KMS-11 (cell line): ENCODE data around the gene MID1IP1.

Experiments used
- H2AFZ ChIP-seq: fragments of 200-600 bp; sonication (generic); 2 replicates; pipeline ENCODE4 v1.6.1; 2016; ENCODE audit warnings: antibody characterized with exemption, mixed run types, low read depth
- H3K27ac ChIP-seq: fragments of 200-600 bp; sonication (generic); 2 replicates; pipeline ENCODE4 v1.6.1; 2016; ENCODE audit warnings: mild to moderate bottlenecking, mixed run types
- H3K27me3 ChIP-seq: fragments of 200-600 bp; sonication (generic); 2 replicates; pipeline ENCODE4 v1.6.1; 2017; ENCODE audit warnings: mild to moderate bottlenecking, low read depth, mixed run types, moderate library complexity; ENCODE audit not compliant: insufficient read depth
- H3K36me3 ChIP-seq: fragments of 200-600 bp; sonication (generic); 2 replicates; pipeline ENCODE4 v1.6.1; 2017; ENCODE audit warnings: mild to moderate bottlenecking, mixed run types; ENCODE audit not compliant: insufficient read depth
- H3K4me1 ChIP-seq: fragments of 200-600 bp; sonication (generic); 2 replicates; pipeline ENCODE4 v1.6.1; 2016; ENCODE audit warnings: mild to moderate bottlenecking, low read depth, mixed run types; ENCODE audit not compliant: poor library complexity, severe bottlenecking
- H3K4me2 ChIP-seq: fragments of 200-600 bp; sonication (generic); 2 replicates; pipeline ENCODE4 v1.7.0; 2016; ENCODE audit warnings: mild to moderate bottlenecking, mixed run types
- H3K4me3 ChIP-seq: fragments of 200-600 bp; sonication (generic); IDR thresholded peaks from 2 replicates; pipeline ENCODE4 v1.6.1; 2017; ENCODE audit warnings: low read depth, low read length, mixed read lengths; ENCODE audit not compliant: insufficient read depth
- H3K79me2 ChIP-seq: fragments of 200-600 bp; sonication (generic); 2 replicates; pipeline ENCODE4 v1.6.1; 2016; ENCODE audit warnings: low read depth, mixed run types; ENCODE audit not compliant: insufficient read depth
- H3K9ac ChIP-seq: fragments of 200-600 bp; sonication (generic); 2 replicates; pipeline ENCODE4 v1.6.1; 2016; ENCODE audit warnings: mild to moderate bottlenecking, mixed run types
- H4K20me1 ChIP-seq: fragments of 200-600 bp; sonication (generic); 2 replicates; pipeline ENCODE4 v1.6.1; 2016; ENCODE audit warnings: mild to moderate bottlenecking, mixed run types; ENCODE audit not compliant: insufficient read depth
- TF ChIP-seq, protein P1 (sequence below): fragments of 200-600 bp; sonication (generic); conservative IDR thresholded peaks from 2 replicates; pipeline ENCODE4 v1.6.1; 2017; ENCODE audit warnings: low read depth, mild to moderate bottlenecking, antibody characterized with exemption, low read length, moderate library complexity, mixed read lengths

The MID1IP1 gene

DNA sequence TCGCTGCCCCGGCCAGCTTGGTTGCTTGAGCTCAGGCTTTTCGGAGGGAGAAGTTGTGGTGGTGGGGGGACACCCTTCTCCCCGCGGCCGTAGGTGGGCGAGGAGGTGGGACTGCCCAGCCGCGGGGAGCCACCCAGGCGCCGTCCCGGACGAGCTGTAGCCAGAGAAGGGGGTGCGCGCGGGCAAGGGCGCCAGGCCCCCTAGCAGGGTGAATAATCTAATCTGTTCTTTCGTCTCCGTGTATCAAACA lies 3.1 kb downstream of the MID1IP1 start:
- no peaks in the 10 kb centered on the region for H3K36me3 ChIP-seq
- H3K4me3 ChIP-seq: no peak overlapping the region
- H3K4me2 ChIP-seq: peak overlapping the region; percentile 25; the same call in 1 of the 2 replicates
- TF ChIP-seq, protein P1, sequence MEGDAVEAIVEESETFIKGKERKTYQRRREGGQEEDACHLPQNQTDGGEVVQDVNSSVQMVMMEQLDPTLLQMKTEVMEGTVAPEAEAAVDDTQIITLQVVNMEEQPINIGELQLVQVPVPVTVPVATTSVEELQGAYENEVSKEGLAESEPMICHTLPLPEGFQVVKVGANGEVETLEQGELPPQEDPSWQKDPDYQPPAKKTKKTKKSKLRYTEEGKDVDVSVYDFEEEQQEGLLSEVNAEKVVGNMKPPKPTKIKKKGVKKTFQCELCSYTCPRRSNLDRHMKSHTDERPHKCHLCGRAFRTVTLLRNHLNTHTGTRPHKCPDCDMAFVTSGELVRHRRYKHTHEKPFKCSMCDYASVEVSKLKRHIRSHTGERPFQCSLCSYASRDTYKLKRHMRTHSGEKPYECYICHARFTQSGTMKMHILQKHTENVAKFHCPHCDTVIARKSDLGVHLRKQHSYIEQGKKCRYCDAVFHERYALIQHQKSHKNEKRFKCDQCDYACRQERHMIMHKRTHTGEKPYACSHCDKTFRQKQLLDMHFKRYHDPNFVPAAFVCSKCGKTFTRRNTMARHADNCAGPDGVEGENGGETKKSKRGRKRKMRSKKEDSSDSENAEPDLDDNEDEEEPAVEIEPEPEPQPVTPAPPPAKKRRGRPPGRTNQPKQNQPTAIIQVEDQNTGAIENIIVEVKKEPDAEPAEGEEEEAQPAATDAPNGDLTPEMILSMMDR: no peak
- H3K27me3 ChIP-seq: no peaks in the 10 kb centered on the region
- H4K20me1 ChIP-seq: no peaks in the 10 kb centered on the region
- H2AFZ ChIP-seq: no peak overlapping the region
- H3K4me1 ChIP-seq: peaks cover 35% of the 10 kb centered on the region
- peak overlapping the region; percentile 83 for H3K9ac ChIP-seq
- H3K79me2 ChIP-seq: peaks cover 61% of the 10 kb centered on the region
- peak overlapping the region; percentile 83 for H3K27ac ChIP-seq

DNA sequence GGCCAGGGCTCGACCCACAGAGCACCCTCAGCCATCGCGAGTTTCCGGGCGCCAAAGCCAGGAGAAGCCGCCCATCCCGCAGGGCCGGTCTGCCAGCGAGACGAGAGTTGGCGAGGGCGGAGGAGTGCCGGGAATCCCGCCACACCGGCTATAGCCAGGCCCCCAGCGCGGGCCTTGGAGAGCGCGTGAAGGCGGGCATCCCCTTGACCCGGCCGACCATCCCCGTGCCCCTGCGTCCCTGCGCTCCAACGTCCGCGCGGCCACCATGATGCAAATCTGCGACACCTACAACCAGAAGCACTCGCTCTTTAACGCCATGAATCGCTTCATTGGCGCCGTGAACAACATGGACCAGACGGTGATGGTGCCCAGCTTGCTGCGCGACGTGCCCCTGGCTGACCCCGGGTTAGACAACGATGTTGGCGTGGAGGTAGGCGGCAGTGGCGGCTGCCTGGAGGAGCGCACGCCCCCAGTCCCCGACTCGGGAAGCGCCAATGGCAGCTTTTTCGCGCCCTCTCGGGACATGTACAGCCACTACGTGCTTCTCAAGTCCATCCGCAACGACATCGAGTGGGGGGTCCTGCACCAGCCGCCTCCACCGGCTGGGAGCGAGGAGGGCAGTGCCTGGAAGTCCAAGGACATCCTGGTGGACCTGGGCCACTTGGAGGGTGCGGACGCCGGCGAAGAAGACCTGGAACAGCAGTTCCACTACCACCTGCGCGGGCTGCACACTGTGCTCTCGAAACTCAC lies 3.6 kb downstream of the MID1IP1 start:
- no peak overlapping the region for H2AFZ ChIP-seq
- H3K4me2 ChIP-seq: peak overlapping the region; percentile 25; the same call in 1 of the 2 replicates
- H3K9ac ChIP-seq: peak overlapping the region; percentile 83
- H3K79me2 ChIP-seq: peaks cover 61% of the 10 kb centered on the region
- no peaks in the 10 kb centered on the region for H3K36me3 ChIP-seq
- no peaks in the 10 kb centered on the region for H3K27me3 ChIP-seq
- no peak overlapping the region for H3K4me3 ChIP-seq
- peak overlapping the region; percentile 83 for H3K27ac ChIP-seq
- H4K20me1 ChIP-seq: no peaks in the 10 kb centered on the region
- peaks cover 40% of the 10 kb centered on the region for H3K4me1 ChIP-seq
- TF ChIP-seq, protein P1: no peak

DNA sequence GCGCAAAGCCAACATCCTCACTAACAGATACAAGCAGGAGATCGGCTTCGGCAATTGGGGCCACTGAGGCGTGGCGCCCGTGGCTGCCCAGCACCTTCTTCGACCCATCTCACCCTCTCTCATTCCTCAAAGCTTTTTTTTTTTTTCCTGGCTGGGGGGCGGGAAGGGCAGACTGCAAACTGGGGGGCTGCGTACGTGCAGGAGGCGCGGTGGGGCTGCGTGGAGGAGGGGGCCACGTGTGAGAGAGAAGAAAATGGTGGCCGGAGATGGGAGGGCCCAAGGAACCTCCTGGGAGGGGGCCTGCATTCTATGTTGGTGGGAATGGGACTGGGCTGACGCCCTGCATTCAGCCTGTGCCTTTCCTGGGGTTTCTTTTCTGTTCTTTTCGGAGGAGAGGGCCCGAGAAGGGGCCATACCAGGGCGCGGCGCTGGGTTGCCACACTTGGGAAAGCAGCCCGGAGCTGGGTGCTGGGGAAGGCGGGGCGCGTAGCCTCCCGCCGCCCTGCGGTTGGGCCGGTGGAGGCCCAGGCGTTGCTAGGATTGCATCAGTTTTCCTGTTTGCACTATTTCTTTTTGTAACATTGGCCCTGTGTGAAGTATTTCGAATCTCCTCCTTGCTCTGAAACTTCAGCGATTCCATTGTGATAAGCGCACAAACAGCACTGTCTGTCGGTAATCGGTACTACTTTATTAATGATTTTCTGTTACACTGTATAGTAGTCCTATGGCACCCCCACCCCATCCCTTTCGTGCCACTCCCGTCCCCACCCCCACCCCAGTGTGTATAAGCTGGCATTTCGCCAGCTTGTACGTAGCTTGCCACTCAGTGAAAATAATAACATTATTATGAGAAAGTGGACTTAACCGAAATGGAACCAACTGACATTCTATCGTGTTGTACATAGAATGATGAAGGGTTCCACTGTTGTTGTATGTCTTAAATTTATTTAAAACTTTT lies 4.5 kb downstream of the MID1IP1 start:
- Histone ChIP-seq H3K4me2 (peak overlapping the region; percentile 96), H3K79me2 (peaks cover 61% of the 10 kb centered on the region), H3K27me3 (no peaks in the 10 kb centered on the region), H3K27ac (peak overlapping the region; percentile 83), H3K9ac (peak overlapping the region; percentile 83), H3K36me3 (no peaks in the 10 kb centered on the region), H3K4me3 (no peak overlapping the region), H3K4me1 (peaks cover 47% of the 10 kb centered on the region), H4K20me1 (no peaks in the 10 kb centered on the region), H2AFZ (no peak overlapping the region)
- TF ChIP-seq, protein P1: no peak

DNA sequence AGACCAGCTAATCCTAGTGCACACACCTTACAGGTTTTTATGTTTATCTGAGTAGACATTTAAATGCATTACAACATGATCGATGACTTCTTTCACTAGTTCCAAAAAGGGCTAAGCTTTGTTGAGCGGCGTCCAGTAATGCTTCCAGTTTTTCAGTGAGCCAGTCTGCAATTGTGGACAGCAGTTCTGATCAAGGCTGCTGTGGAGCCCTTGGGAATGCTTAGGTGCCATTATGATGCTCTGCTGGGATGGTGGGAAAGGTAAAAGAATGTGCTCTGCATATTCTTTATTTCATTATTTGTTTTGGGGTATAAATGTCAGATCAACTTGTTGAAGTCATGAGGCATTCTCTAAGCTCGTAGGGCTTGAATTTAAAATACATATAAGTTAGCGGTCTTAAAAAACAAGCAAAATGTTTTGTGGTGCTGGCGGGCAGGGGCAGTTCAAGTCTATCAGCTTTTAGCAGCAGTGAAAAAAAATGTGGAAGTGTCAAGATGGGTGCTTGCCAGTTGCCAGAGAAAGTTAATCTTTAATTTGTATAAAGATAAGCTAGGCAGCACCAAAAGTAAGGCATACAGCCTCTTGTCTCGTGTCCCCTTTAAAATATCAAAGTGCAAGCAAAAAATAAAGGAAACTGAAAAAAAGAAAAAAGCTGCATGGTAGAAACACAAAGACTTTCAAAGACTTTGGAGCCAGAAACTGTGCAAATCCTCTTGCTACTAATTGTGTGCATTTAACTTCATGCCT lies 5.8 kb downstream of the MID1IP1 start:
- Histone ChIP-seq H3K27ac (peak overlapping the region; percentile 83), H3K4me2 (peak overlapping the region; percentile 96), H3K4me3 (no peak overlapping the region), H3K79me2 (peaks cover 53% of the 10 kb centered on the region), H3K27me3 (no peaks in the 10 kb centered on the region), H2AFZ (no peak overlapping the region), H3K36me3 (no peaks in the 10 kb centered on the region), H3K9ac (peak overlapping the region; percentile 83; the same call in 1 of the 2 replicates), H3K4me1 (peaks cover 57% of the 10 kb centered on the region), H4K20me1 (no peaks in the 10 kb centered on the region)
- TF ChIP-seq, protein P1: no peak
